Parathyroid adenoma (tissue), 2 donors: Measurements from ENCODE around the gene NOL9.
"Not testable (repeated sequence)": the region's sequence is repeated elsewhere in the genome, so short reads cannot be mapped to it uniquely, and the experiment has no call there.

Experiments
- H2AFZ ChIP-seq: fragments of 300-600 bp; sonication (generic); one replicate; pipeline ENCODE4 v1.7.0; 2017; ENCODE audit warnings: antibody characterized with exemption, mild to moderate bottlenecking
- H3K27ac ChIP-seq: fragments of 300-600 bp; sonication (generic); one replicate; pipeline ENCODE4 v1.7.0; 2017
- H3K27me3 ChIP-seq: fragments of 300-600 bp; sonication (generic); one replicate; pipeline ENCODE4 v1.7.0; 2017; ENCODE audit warnings: low read length; ENCODE audit not compliant: control insufficient read depth, insufficient read depth
- H3K36me3 ChIP-seq: fragments of 300-600 bp; sonication (generic); one replicate; pipeline ENCODE4 v1.7.0; 2017; ENCODE audit warnings: low read length; ENCODE audit not compliant: control insufficient read depth, insufficient read depth
- H3K4me1 ChIP-seq: fragments of 300-600 bp; sonication (generic); one replicate; pipeline ENCODE4 v1.7.0; 2017; ENCODE audit warnings: control low read depth
- H3K4me2 ChIP-seq: fragments of 300-600 bp; sonication (generic); one replicate; pipeline ENCODE4 v1.7.0; 2017; ENCODE audit warnings: low read length
- H3K4me3 ChIP-seq: fragments of 300-600 bp; sonication (generic); one replicate; pipeline ENCODE4 v1.7.0; 2017; ENCODE audit warnings: low read depth, low read length
- H3K79me2 ChIP-seq: fragments of 300-600 bp; sonication (generic); one replicate; pipeline ENCODE4 v1.7.0; 2017; ENCODE audit warnings: control low read depth
- H3K9ac ChIP-seq: fragments of 300-600 bp; sonication (generic); one replicate; pipeline ENCODE4 v1.7.0; 2017; ENCODE audit warnings: mild to moderate bottlenecking
- H3K9me3 ChIP-seq: fragments of 300-600 bp; sonication (generic); one replicate; pipeline ENCODE4 v1.7.0; 2017; ENCODE audit warnings: low read length; ENCODE audit not compliant: control insufficient read depth
- CTCF ChIP-seq: fragments of 300-600 bp; sonication (generic); IDR thresholded peaks from one replicate; pipeline ENCODE4 v1.7.0; 2017; ENCODE audit warnings: antibody characterized with exemption, mild to moderate bottlenecking
- donor health status: primary hyperparathyroidism.

The NOL9 gene

GRCh38 chr1:6601049-6601922, 47.0 kb upstream of the NOL9 start:
- H3K4me1 ChIP-seq = peaks cover 6% of the 10 kb centered on the region
- no peak for TF ChIP-seq CTCF
- H2AFZ ChIP-seq = peak overlapping the region; percentile 19
- H3K4me3 ChIP-seq = peak overlapping the region; percentile 82
- peak overlapping the region; percentile 66 for H3K27ac ChIP-seq
- peak overlapping the region; percentile 95 for H3K4me2 ChIP-seq
- no peak overlapping the region for H3K9ac ChIP-seq
- peaks cover 11% of the 10 kb centered on the region for H3K79me2 ChIP-seq
- H3K9me3 ChIP-seq = no peaks in the 10 kb centered on the region
- no peaks in the 10 kb centered on the region for H3K36me3 ChIP-seq
- H3K27me3 ChIP-seq = no peaks in the 10 kb centered on the region

- Histone ChIP-seq H3K4me2 (peak overlapping the region; percentile 95), H2AFZ (no peak overlapping the region), H3K4me1 (peaks cover 6% of the 10 kb centered on the region), H3K79me2 (peaks cover 13% of the 10 kb centered on the region), H3K4me3 (peak overlapping the region; percentile 82), H3K27ac (peak overlapping the region; percentile 66), H3K9ac (no peak overlapping the region), H3K36me3 (no peaks in the 10 kb centered on the region), H3K9me3 (no peaks in the 10 kb centered on the region), H3K27me3 (no peaks in the 10 kb centered on the region)
- no peak for TF ChIP-seq CTCF
These were observed 46.2 kb upstream of the NOL9 start for GRCh38 chr1:6600410-6601048.

- H3K27ac ChIP-seq, H3K9me3 ChIP-seq, H3K27me3 ChIP-seq, H2AFZ ChIP-seq, H3K9ac ChIP-seq, H3K4me1 ChIP-seq, H3K36me3 ChIP-seq: not testable (repeated sequence)
- H3K4me3 ChIP-seq = peak overlapping the region; percentile 82
- H3K4me2 ChIP-seq = peak overlapping the region; percentile 95
- peaks cover 13% of the 10 kb centered on the region for H3K79me2 ChIP-seq
These were observed 45.7 kb upstream of the NOL9 start for GRCh38 chr1:6599991-6600390.

GRCh38 chr1:6599141-6599975, 45.0 kb upstream of the NOL9 start:
- Histone ChIP-seq H3K9ac (no peak overlapping the region), H2AFZ (no peak overlapping the region), H3K4me2 (peak overlapping the region; percentile 2), H3K27me3 (no peaks in the 10 kb centered on the region), H3K4me3 (no peak overlapping the region), H3K27ac (no peak overlapping the region), H3K79me2 (peaks cover 13% of the 10 kb centered on the region), H3K4me1 (peaks cover 6% of the 10 kb centered on the region), H3K36me3 (no peaks in the 10 kb centered on the region), H3K9me3 (no peaks in the 10 kb centered on the region)
- no peak for TF ChIP-seq CTCF

GRCh38 chr1:6597777-6598131, 43.4 kb upstream of the NOL9 start:
- no peak overlapping the region for H3K4me3 ChIP-seq
- H3K9ac ChIP-seq = no peak overlapping the region
- H3K36me3 ChIP-seq = no peaks in the 10 kb centered on the region
- no peak for TF ChIP-seq CTCF
- no peaks in the 10 kb centered on the region for H3K27me3 ChIP-seq
- no peak overlapping the region for H3K27ac ChIP-seq
- no peak overlapping the region for H2AFZ ChIP-seq
- no peaks in the 10 kb centered on the region for H3K9me3 ChIP-seq
- H3K4me1 ChIP-seq = peaks cover 6% of the 10 kb centered on the region
- H3K4me2 ChIP-seq = no peak overlapping the region
- H3K79me2 ChIP-seq = peaks cover 13% of the 10 kb centered on the region
